Cardiac septum (tissue), 1 donor: ENCODE data around the gene SERTAD2. TPM values are rescaled to one million over a fixed set of nuclear protein-coding genes. Genes with fewer than 3 reads are reported as not detected.

Experiments
- DNase-seq: peaks from one replicate; pipeline ENCODE4 v3.0.0-alpha.2; 2020; ENCODE audit warnings: low spot score
- intact Hi-C: fragments of 100-400 bp; cut with DNase I; formaldehyde crosslinking; loops from one replicate; pipeline ENCODE4 v1.14.0; 2022
- long read RNA-seq: library from polyadenylated mRNA; unstranded; transcript quantifications from one replicate; pipeline ENCODE4 v2.0.0, GENCODE V29; 2021
- total RNA-seq: library from RNA; stranded (reverse); fragmentation: NEBNext Ultra II Directional; extraction: Animal tissue kit (Norgen Biotek cat#: 25700); gene quantifications from one replicate; pipeline ENCODE4 v1.2.1, GENCODE V29; 2021
- donor health status: DM: no; HTN: no; CAD: no.

The SERTAD2 gene, protein sequence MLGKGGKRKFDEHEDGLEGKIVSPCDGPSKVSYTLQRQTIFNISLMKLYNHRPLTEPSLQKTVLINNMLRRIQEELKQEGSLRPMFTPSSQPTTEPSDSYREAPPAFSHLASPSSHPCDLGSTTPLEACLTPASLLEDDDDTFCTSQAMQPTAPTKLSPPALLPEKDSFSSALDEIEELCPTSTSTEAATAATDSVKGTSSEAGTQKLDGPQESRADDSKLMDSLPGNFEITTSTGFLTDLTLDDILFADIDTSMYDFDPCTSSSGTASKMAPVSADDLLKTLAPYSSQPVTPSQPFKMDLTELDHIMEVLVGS
- 22.8 TPM for total RNA-seq
- long read RNA-seq, full-length matches to known transcripts: 1 of 7 reads
- long read RNA-seq, partial matches to known transcripts: 0 of 7 reads
- long read RNA-seq, other reads (novel, unspliced or antisense): 6 of 7 reads

DNA sequence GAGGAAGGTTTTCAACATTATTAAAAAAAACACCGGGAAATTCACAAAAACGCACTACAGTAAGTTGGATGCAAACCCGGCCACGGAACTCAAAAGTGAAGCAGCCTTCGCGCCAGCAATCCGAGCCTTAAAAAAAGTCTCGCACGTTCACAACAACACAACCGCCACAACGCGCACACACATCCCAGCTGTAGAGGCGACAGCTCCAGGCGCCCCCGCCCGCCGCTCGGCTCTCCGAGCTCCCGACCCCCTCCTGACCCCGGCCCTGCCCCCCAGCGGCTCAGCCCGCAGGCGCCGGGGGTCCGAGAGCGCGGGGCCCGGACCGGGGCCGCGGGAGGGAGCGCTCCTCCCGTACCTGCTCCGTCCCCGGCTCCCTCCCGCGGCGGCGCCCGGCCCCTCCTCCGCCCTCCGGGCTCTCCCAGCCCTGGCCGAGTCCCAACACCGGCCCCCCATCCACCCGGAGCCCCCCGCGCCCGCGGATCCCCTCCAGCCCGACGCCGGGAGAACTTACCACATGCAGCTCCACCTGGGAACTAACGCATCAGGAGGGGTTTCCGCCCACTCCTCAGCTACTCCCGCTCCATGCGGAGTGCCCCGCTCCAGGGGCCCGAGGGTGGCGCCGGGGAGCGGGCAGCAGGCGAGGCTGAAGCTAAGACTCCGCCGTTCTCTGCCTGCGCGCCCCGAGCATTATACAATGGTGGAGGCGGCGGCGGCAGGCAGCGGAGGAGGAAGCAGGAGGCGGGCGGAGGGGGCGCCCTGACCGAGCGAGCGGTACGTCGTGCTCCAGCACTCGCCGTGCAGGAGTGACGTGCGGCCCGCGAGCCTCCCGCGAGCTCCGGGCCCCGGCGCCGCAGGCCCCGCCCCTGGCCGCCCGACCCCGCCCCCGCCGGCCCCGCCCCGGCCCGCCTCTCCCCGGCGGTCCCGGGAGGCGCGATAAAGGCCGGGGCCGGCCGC, at the start of gene SERTAD2:
Gene SERTAD2 (minus strand): TSS at position 805 of the 954 bp plus-strand sequence. CDS start 17,042 bp downstream, outside the sequence.
- peak; percentile 94 for DNase-seq
- intact Hi-C loops: loop anchor here (1.0 to 5.0 kb wide), 4 partner anchors 8 to 131 kb away; partner anchors contain the start of gene AFTPH

DNA sequence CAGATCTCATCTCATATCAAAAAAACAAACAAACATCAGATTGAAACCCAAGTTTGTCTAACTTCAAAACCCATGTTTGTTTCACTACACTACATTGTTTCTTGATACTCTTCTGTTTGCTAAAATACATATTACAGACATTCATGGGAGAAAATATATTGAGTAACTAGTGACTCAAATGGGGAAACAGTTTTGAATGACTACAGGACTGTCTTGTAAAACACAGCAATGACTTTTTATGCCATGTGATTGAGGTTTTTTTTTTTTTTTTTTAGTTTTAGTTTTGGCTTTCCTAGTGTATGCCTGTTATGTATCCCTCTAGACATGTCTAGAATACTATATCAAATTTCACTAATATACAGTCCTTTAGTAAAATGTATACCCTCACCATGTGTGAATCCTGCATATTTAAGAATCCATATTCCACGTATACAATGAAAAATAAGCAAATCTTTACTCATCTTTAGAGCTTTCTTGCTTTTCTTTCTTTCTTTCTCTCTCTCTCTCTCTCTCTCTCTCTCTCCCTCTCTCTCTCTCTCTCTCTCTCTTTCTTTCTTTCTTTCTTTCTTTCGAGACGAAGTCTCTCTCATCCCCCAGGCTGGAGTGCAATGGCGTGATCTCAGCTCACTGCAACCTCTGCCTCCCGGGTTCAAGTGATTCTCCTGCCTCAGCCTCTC, 46.6 kb upstream of the SERTAD2 start:
- intact Hi-C loops: no loop called here
- DNase-seq: no peak

DNA sequence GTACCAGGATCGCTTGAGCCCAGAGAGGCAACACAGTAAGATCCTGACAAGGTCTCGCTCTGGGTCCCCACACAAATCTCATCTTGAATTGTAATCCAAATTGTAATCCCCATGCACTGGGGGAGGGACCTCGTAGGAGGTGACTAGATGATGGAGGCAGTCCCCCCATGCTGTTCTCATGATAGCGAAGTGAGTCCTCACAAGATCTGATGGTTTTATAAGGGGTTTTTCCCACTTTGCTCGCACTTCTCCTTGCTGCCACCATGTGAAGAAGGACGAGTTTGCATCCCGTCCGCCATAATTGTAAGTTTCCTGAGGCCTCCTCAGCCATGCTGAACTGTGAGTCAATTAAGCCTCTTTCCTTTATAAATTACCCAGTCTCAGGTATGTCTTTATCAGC, 46.0 kb upstream of the SERTAD2 start:
- intact Hi-C loops: no loop called here
- DNase-seq: no peak

DNA sequence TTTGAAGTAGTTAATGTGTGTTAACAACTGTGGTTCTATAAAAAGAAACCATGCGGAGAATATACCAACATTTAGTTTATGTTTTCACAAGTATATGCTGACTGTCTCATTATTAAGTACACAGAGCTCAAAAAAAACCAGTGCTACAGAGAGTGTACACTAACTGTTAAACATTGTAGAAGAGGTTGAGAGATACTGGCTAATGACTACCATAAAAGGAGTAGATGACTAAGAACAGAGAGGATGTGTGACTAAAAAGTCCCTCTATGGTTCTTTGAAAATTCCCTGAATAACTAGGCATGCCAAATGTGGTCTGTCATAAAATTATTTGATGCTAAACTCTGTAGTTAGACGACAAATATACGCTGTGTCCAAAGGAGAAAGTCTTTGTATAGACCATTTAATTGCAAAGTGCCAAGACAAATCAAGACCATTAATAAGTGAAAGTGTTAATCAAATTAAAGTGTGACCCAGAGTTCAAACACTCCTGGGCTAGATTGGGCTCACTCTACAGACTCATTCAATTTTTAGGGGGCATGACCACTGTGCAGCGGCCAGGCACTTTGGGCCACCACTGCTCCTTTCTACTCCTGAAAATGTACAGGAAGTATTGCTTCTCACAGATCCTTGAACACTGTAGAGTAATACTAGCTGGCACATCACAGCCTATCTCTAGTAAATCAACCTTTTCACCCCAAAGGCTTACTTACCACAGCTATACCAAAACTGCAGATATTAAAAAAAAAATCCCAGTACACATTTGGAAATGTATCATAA, 45.1 kb upstream of the SERTAD2 start:
- DNase-seq: no peak
- intact Hi-C loops: no loop called here

DNA sequence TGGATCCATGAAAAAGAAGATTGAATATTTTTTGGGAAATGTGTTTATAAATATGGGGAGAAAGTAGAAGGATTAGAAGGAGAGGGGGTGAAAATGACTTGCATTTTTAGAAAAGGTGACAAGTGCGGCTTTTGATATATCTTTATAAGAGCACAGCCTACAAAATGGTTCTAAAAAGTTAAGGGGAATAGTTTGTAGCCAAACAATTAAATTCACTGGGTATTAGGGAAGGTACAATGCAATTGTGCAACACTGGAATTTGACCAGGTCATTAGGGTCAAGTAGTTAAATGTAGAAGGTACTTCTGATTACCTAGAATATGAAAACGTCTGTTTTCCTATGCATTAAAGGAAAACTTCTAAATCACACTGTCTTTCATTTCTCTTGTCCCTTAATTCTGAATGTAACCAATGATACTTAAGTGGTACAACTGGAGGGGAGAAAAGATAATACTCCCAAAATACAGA, 44.5 kb upstream of the SERTAD2 start:
- DNase-seq: no peak
- intact Hi-C loops: no loop called here

DNA sequence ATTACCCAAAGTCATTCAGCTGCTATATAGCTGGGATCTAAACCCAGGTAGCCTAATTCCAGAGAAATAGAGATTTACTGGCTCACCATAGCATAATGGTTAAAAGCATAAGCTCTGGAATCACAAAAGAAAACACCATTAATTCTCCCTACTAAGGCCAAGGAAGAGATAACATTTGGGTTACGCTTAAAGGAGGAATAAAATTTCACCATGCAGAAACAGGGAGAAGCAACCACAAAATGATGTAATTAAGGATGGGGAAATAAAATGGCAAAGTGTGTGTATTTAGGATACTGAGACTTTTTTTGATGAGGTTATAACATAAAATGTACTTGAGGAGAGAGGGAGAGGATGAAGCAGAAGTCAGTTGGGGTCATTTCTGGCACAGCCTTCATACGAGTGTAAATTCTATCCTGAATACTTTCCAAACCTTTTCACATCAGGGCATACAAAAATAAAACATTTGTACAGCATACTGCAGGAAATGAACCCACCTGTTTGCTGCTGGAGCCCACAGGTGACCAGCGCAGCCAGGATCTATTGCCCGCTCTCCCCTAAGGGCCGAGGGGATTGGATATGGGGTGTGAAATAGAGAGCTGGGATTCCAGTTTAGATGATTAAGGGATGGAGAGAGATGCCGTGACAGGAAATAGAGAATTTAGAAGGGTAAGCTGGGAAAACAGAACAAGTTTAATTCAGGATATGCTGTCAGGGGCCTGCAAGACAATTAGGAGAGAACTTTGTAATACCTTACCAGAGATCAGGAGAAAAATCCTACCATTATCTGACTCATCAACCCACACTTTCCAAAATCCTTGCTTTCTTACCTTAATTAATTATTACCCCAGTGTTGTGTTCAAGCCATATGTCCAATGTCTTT, 43.8 kb upstream of the SERTAD2 start:
- intact Hi-C loops: no loop called here

DNA sequence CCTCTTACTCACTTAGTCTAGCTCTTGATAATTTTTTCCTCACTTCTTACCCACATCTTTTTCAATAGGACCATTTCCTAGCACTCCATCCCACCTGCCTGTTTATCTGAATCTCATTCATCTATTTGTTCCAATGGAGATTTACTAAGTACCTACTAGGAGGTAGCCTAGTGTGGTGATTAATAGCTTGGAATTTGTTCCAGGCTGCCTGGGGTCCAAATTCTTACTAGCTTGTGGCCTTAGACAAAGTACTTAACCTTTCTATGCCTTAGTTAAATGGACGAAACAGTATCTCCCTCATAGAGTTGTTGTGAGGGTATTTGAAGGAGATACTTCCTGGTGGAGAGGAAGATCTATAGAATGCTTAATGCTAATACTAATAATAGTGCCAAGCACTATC, 42.9 kb upstream of the SERTAD2 start:
- intact Hi-C loops: no loop called here
- no peak for DNase-seq

More for the DNA sequence above, 43.8 kb upstream of the SERTAD2 start:
- DNase-seq: no peak

DNA sequence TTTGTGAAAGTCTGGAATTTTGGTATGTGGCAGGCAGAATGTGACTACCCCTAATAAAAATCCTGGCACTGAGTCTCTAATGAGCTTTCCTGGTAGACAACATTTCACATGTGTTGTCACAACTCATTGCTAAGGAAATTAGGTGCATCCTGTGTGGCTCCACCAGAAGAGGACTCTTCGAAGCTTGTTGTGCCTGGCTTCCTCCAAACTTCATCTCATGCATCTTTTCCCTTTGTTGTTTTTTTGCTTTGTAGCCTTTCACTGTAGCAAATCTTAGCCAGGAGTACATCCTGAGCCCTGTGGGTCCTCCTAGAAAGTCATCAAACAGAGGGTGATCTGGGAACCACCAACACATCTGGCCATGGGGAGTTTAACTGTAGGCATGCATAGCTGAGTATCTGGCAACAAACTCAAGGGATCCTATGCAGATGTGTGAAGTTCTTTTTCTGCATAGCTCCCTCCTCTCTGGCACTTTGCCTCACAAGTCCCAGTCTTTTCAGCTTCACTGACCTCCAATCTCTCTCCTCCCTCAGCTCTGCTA, 42.1 kb upstream of the SERTAD2 start:
- intact Hi-C loops: no loop called here
- DNase-seq: no peak

DNA sequence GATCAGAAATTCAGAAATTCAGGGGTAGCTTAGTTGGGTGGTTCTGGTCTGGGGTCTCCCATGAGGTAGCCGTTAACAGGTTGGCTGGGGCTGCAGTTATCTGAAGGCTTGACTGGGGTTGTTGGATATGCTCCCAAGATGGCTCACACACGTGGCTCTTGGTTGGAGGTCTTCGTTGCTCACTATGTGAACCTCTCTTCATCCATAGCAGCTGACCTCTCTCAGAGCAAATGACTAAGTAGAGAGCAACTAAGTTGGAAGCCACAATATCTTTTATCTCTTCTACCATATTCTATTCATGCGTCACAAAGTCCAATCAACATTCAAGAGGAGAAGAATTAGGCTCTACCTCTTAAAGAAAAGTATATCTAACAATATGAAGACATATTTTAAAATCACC, 38.7 kb upstream of the SERTAD2 start:
- intact Hi-C loops: no loop called here
- DNase-seq: no peak

DNA sequence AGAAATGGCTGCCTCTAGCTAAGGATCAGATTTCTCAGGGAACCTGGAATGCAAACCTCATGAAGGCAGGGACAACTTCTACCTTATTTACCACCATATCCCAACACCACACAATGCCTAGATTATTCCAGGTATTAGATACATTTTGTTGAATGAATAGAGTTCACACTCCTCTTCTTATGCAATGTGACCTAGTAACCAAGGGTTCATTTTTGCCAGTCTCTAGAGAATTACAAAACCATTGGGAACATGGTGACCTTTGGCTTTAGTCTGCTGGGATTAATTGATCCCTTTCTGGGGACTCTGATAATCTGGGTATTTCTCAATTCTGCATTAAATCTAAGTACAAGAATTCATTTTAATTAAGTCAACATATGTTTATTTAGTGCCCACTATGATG, 35.2 kb upstream of the SERTAD2 start:
- DNase-seq: no peak
- intact Hi-C loops: no loop called here

DNA sequence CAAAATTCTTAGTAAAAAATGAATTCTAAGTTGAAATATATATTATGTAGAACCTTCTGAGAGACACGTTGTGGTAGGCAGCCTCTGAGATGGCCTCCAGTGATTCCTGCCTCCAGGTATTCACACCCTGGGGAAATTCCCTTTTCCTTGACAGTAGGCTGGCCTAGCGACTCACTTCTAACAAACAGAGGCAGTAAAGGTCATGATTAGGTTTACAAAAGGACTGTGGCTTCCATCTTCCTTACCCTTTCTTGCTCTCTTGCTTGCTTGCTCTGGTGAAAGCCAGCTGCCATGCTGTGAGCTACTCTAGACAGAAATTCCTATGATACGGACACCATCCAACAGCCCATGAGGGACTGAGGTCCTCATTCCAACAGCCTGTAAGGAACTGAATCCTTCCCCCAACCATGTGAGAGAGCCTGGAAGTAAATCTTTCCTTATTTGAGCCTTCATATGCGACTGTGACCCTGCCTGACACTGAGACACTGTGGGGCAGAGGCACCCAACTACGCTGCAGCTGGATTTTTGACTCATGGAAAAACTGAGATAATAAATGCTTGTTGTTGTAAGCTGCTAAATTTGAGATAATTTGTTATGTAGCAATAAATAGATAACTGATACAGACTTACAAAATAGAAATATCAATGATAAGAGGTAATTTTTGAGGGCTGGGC, 32.7 kb upstream of the SERTAD2 start:
- intact Hi-C loops: no loop called here
- DNase-seq: no peak

DNA sequence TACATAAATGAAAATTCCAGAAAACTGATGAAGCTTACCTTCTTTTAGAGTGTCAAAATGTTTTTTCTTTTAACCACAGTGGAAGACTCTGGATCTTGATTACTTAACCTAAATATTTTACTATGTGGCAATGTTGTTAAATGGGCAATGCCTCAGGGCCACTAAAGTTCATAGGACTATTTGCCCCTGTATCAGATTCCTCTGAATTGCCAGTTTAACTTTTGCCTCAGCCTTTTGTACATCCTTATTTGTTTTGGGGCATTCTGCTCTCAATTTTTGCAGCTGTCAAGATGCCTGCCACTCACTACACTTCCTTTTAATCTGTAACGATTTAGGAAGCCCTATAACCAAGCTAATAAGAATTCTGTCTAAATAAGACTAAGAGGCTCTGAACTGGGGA, 31.7 kb upstream of the SERTAD2 start:
- intact Hi-C loops: no loop called here

DNA sequence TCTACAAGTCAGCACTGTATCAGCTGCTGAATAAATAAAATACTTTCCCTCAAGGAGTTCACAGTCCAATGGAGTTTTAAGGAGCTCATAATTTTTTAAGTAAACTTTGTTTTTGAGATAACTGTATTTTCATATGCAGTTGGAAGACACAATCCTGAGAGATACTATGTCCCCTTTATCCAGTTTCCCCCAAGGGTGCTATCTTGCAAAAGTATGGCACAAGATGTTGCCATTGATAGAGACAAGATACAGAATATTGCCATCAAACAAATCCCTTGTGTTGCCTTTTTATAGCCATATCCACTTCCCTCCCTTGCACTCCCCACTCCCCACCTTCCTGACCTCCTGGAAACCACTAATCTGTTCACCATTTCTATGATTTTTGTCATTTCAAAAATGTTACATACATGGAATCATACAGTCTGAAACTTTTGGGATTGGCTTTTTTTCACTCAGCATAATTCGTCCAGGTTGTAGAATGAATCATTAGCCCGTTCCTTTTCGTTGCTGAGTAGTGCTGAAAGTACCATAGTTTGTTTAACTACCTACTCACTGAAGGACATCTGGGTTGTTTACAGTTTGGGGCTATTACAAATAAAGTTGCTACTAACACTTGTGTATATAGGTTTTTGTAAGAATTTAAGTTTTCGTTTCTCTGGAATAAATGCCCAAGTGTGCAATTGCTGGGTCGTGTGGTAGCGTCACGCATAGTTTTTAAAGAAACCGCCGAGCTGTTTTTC, 30.2 kb upstream of the SERTAD2 start:
- intact Hi-C loops: no loop called here
- DNase-seq: no peak

More for the DNA sequence above, 31.7 kb upstream of the SERTAD2 start:
- no peak for DNase-seq

DNA sequence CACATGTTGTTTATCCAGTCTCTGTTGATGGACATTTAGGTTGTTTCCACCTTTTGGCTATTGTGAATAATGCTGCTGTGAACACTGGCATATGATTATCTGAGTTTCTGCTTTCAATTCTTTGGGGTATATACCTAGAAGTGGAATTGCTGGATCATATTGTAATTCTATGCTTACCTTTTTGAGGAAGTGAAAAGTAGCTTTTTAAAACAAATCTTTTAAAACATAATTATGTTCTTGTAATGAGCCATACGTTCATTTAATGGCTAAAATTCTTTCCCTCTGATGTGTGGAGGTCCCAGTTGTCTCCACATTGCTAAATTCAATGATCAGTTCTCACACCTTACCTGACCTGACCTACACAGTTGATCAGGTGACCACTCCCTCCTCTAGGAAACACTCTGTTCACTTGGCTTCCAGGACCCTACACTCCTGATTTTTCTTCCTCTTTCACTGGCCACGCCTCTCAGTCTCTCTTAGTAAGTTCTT, 27.8 kb upstream of the SERTAD2 start:
- intact Hi-C loops: no loop called here

DNA sequence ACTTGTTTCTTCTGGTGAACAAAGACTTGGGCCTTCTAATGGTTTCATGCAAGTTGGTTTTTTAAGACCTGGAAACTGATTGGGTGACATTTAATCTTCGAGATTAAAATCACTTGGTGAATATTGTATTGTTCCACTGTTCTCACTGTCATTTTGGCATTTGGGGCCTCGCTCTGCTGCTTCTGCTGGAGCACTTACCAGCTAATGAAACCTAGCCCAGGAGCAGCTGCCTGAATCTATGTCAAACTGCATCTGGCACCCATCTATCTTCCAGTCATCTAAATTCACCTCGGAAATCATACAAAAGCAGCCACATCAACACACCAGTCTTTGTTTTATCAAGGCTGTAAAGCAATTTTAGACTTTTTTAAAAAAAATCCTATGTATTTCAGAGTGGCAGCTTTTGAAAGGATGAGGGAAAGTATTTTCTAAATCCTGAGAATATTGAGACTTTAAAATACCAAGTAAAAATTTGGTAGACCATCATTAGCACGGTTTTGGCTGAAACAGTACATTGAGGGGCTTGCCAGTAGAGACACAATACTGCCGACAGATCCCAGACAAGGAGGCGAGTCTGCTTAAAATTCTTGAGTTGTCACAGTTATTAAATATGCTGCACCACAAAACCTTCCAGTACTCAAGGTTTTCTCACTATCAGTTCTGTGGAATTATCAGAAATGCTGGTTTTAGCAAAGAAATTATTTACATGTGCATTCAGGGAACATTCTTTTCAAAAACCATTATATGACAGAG, 26.1 kb upstream of the SERTAD2 start:
- intact Hi-C loops: no loop called here
- no peak for DNase-seq

More for the DNA sequence above, 27.8 kb upstream of the SERTAD2 start:
- no peak for DNase-seq
